Kidney epithelial cell (primary cell): ENCODE measurements around the gene RPS8. TPM values are rescaled to one million over a fixed set of nuclear protein-coding genes. Genes with fewer than 3 reads are reported as not detected.
"Not testable (repeated sequence)": the region's sequence is repeated elsewhere in the genome, so short reads cannot be mapped to it uniquely, and the experiment has no call there.

Experiments
- DNase-seq: peaks from one replicate; pipeline ENCODE4 v3.0.0-alpha.2; 2010; ENCODE audit warnings: low read depth
- H3K27me3 ChIP-seq: 2 replicates; pipeline ENCODE4 v1.6.0; 2011; ENCODE audit warnings: low read length; ENCODE audit not compliant: control insufficient read depth, insufficient read depth
- H3K36me3 ChIP-seq: 2 replicates; pipeline ENCODE4 v1.5.1; 2011; ENCODE audit warnings: low read length; ENCODE audit not compliant: control insufficient read depth, insufficient read depth
- H3K4me3 ChIP-seq: 2 replicates; pipeline ENCODE4 v1.5.1; 2011; ENCODE audit warnings: low read depth, mild to moderate bottlenecking, control low read depth, low read length
- total RNA-seq: library from RNA; depleted of rRNA; stranded (reverse); fragments of >200 nt; gene quantifications from 2 replicates; pipeline ENCODE4 v1.2.3, GENCODE V29; 2015
- TF ChIP-seq, protein P1 (sequence below): IDR thresholded peaks from 2 replicates; pipeline ENCODE4 v1.5.1; 2011; ENCODE audit warnings: mild to moderate bottlenecking, moderate library complexity, low read length, control low read depth, inconsistent platforms; ENCODE audit not compliant: insufficient read depth, poor library complexity, severe bottlenecking

RPS8 gene
- total RNA-seq, 1 donor from 2014 or later, result 4,100 TPM

DNA sequence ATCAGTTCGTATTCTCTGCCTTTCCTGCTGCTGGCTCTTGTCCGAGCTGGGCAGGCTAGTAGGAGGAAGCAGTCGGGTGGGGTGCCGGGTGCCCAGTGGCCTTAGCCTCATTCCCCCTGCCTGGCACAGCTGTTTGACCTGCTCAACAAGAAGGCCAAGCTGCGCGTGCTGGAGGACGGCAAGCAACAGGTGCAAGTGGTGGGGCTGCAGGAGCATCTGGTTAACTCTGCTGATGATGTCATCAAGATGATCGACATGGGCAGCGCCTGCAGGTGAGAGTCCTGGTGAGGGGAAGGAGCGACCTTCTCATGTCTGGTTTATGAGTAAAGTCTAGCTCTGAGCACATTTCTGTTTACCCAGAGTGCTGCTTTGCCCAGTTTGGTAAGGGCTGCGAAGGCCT, 16.3 kb upstream of the RPS8 start:
- Histone ChIP-seq H3K36me3 (peaks cover 4% of the 10 kb centered on the region), H3K27me3 (no peaks in the 10 kb centered on the region), H3K4me3 (no peak overlapping the region)
- DNase-seq, result no peak
- TF ChIP-seq, protein P1, sequence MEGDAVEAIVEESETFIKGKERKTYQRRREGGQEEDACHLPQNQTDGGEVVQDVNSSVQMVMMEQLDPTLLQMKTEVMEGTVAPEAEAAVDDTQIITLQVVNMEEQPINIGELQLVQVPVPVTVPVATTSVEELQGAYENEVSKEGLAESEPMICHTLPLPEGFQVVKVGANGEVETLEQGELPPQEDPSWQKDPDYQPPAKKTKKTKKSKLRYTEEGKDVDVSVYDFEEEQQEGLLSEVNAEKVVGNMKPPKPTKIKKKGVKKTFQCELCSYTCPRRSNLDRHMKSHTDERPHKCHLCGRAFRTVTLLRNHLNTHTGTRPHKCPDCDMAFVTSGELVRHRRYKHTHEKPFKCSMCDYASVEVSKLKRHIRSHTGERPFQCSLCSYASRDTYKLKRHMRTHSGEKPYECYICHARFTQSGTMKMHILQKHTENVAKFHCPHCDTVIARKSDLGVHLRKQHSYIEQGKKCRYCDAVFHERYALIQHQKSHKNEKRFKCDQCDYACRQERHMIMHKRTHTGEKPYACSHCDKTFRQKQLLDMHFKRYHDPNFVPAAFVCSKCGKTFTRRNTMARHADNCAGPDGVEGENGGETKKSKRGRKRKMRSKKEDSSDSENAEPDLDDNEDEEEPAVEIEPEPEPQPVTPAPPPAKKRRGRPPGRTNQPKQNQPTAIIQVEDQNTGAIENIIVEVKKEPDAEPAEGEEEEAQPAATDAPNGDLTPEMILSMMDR, result no peak

DNA sequence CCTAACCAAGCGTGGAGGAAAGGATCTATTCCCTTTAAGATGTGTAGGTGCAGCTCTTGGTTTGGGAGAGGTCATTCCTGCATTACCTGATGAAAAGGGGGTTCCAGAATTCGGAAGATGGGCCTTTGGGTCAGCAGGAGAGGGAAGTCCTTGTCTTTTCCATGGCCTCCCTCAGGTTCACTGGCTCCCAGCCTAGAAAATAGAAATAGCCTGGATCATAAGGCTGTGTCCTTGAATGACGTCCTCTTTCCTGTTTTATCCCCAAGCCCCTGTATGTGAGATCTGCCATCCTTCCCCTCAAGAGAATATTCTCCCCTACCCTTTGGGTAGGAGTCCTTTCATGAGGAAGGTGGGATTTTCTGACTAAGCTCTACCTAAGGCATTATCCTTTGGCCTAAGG, 14.5 kb upstream of the RPS8 start:
- no peak for DNase-seq
- TF ChIP-seq, protein P1, result no peak
- peaks cover 3% of the 10 kb centered on the region for H3K36me3 ChIP-seq
- no peak overlapping the region for H3K4me3 ChIP-seq
- H3K27me3 ChIP-seq, result no peaks in the 10 kb centered on the region

DNA sequence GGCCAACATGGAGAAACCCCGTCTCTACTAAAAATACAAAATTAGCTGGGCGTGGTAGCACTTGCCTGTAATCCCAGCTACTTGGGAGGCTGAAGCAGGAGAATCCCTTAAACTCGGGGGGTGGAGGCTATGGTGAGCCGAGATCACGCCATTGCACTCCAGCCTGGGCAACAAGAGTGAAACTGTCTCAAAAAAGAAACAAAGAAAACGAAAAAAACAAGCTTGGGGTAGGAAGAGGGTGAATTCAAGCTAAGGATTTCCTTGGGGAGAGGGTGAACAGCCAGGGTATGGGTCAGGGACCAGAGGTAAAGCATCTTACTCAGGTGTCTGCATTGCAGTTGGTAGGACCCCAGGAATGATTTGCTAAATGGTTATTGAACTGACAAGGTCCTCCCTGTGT, 8.9 kb upstream of the RPS8 start:
- H3K27me3 ChIP-seq, H3K4me3 ChIP-seq, H3K36me3 ChIP-seq, DNase-seq: not testable (repeated sequence)

DNA sequence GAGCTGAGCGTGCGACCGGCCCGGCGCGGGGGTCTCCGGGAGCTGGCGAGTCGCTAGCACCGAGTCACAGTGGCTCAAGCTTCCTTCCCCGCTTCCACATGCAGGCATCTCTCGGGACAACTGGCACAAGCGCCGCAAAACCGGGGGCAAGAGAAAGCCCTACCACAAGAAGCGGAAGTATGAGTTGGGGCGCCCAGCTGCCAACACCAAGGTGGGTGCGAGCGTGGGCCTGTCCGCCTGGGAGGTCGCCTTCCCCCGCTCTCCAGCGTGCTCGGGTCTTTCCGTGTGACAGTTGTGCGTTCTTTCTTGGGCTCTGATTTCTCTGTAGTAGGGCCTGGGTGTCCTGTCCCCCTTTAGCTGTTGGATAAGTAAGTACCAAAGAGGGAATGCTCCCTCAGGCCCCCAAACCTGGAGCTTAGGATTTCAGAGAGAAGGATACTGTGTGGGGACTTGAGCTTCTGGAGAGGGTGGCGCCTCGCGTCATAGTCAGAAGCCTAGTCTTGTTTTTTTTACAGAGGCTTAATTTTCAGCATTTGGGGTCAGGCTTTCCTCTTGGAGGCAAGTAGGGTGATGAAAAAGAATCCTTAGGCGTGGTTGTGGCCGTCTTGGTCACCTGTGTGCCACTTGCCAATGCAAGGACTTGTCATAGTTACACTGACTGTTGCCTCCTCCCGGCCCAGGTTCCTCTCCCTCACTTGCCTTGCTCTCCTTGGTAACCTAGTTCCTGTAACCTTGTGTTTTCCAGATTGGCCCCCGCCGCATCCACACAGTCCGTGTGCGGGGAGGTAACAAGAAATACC, 790 bp downstream of the RPS8 start:
- TF ChIP-seq, protein P1, result no peak
- peak overlapping the region; percentile 80 for H3K4me3 ChIP-seq
- no peaks in the 10 kb centered on the region for H3K27me3 ChIP-seq
- peaks cover 1% of the 10 kb centered on the region for H3K36me3 ChIP-seq
- DNase-seq, result no peak

DNA sequence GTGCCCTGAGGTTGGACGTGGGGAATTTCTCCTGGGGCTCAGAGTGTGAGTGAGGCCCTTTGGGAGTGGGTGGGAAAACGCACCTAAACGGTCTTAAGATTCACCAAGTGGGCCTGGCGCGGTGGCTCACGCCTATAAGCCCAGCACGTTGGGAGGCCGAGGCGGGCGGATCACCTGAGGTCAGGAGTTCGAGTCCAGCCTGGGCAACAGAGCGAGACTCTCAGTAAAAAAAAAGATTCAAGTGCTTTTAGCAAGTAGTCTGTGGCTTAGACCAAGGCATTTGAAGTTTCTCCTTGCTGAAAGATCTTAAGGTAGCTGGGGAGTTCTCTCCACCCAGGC, 1.4 kb downstream of the RPS8 start:
- H3K36me3 ChIP-seq, result peaks cover 1% of the 10 kb centered on the region

DNA sequence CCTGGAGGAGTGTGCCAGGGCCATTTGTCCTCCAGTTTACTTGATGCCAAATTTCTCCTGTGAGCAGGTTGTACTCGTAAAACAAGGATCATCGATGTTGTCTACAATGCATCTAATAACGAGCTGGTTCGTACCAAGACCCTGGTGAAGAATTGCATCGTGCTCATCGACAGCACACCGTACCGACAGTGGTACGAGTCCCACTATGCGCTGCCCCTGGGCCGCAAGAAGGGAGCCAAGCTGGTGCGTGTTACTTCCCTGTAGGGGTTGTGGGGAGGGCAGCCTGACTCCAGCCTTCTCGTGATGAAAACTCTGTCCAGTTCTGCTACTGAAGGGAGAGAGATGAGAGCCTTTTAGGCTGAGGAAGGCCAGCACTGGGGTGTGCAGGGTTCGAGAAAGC, 2.2 kb downstream of the RPS8 start:
- no peak overlapping the region for H3K4me3 ChIP-seq
- TF ChIP-seq, protein P1, result no peak
- H3K36me3 ChIP-seq, result peaks cover 1% of the 10 kb centered on the region
- no peak for DNase-seq
- no peaks in the 10 kb centered on the region for H3K27me3 ChIP-seq

More for the DNA sequence above, 1.4 kb downstream of the RPS8 start:
- no peak for DNase-seq
- Histone ChIP-seq H3K4me3 (peak overlapping the region; percentile 80), H3K27me3 (no peaks in the 10 kb centered on the region)
- TF ChIP-seq, protein P1, result no peak
